OCI-LY7 (cell line): Measurements from ENCODE around the gene CMSS1. TPM values are rescaled to one million over a fixed set of nuclear protein-coding genes. Genes with fewer than 3 reads are reported as not detected.

Experiments
- BruUV-seq: library from RNA; stranded (reverse); fragments of 400-500 nt; replicated peaks from 2 replicates; lab custom pipeline; 2021; lab: Mats Ljungman, UMichigan
- CTCF ChIA-PET: fragments of 300-600 bp; sonication (Branson Sonifier 250); formaldehyde crosslinking; loops from one replicate; lab custom pipeline; 2022; ENCODE audit warnings: antibody characterized with exemption; ENCODE audit not compliant: unreplicated experiment; lab: Charles Lee
- POLR2A ChIA-PET: fragments of 300-600 bp; sonication (Branson Sonifier 250); formaldehyde crosslinking; loops from one replicate; lab custom pipeline; 2022; ENCODE audit warnings: antibody characterized with exemption; lab: Charles Lee
- DNase-seq: peaks from one replicate; pipeline ENCODE4 v3.0.0-alpha.2; 2015; ENCODE audit warnings: low spot score
- H2AFZ ChIP-seq: fragments of 200-600 bp; sonication (generic), shearing (Covaris generic); 2 replicates; pipeline ENCODE4 v1.6.1; 2014; ENCODE audit warnings: mild to moderate bottlenecking, antibody characterized with exemption, low read length, moderate library complexity
- H3K27ac ChIP-seq: fragments of 200-600 bp; sonication (generic); 2 replicates; pipeline ENCODE4 v1.5.1; 2014; ENCODE audit warnings: mixed run types, low read depth, mild to moderate bottlenecking, moderate library complexity, low read length, inconsistent platforms; ENCODE audit not compliant: poor library complexity, severe bottlenecking
- H3K36me3 ChIP-seq: fragments of 200-600 bp; sonication (generic); 2 replicates; pipeline ENCODE4 v1.6.1; 2014; ENCODE audit warnings: mild to moderate bottlenecking, antibody characterized with exemption, low read length, moderate library complexity, mixed read lengths; ENCODE audit not compliant: insufficient read depth
- H3K4me1 ChIP-seq: fragments of 200-600 bp; sonication (generic); 2 replicates; pipeline ENCODE4 v1.5.1; 2014; ENCODE audit warnings: mild to moderate bottlenecking, low read length; ENCODE audit not compliant: insufficient read depth, poor library complexity, severe bottlenecking
- H3K4me2 ChIP-seq: fragments of 200-600 bp; sonication (generic); 2 replicates; pipeline ENCODE4 v1.6.1; 2014; ENCODE audit warnings: mild to moderate bottlenecking, low read length
- H3K4me3 ChIP-seq: fragments of 200-600 bp; sonication (generic); 2 replicates; pipeline ENCODE4 v1.5.1; 2014; ENCODE audit warnings: mild to moderate bottlenecking, low read depth, low read length; ENCODE audit not compliant: poor library complexity, severe bottlenecking
- H3K79me2 ChIP-seq: fragments of 200-600 bp; sonication (generic); 2 replicates; pipeline ENCODE4 v1.6.1; 2016; ENCODE audit warnings: low read depth, mild to moderate bottlenecking, low read length, moderate library complexity, mixed read lengths; ENCODE audit not compliant: insufficient read depth
- H3K9me2 ChIP-seq: fragments of 200-600 bp; sonication (generic); 2 replicates; pipeline ENCODE4 v1.6.1; 2016; ENCODE audit warnings: mild to moderate bottlenecking, low read length, mixed read lengths; ENCODE audit not compliant: insufficient read depth
- H3K9me3 ChIP-seq: fragments of 200-600 bp; sonication (generic); 2 replicates; pipeline ENCODE4 v1.6.1; 2014; ENCODE audit warnings: mild to moderate bottlenecking, mixed run types, low read length, mixed read lengths
- H4K20me1 ChIP-seq: fragments of 200-600 bp; sonication (generic); 2 replicates; pipeline ENCODE4 v1.6.1; 2014; ENCODE audit warnings: mild to moderate bottlenecking, antibody characterized with exemption, low read length, moderate library complexity, mixed read lengths; ENCODE audit not compliant: insufficient read depth
- CTCF ChIP-seq: fragments of 200-600 bp; sonication (generic); conservative IDR thresholded peaks from 2 replicates; pipeline ENCODE4 v1.5.1; 2014; ENCODE audit warnings: mild to moderate bottlenecking, antibody characterized with exemption, low read length, moderate library complexity, mixed read lengths
- EZH2phosphoT487 ChIP-seq: fragments of 200-600 bp; sonication (generic); IDR thresholded peaks from 2 replicates; pipeline ENCODE4 v1.6.1; 2018; ENCODE audit warnings: low read depth, borderline replicate concordance, mild to moderate bottlenecking, mixed run types, antibody characterized with exemption, low read length, moderate library complexity, mixed read lengths
- intact Hi-C: fragments of 100-400 bp; cut with micrococcal nuclease; formaldehyde crosslinking; loops from one replicate; pipeline ENCODE4 v1.10.0; 2022; ENCODE audit not compliant: unreplicated experiment
- total RNA-seq, 2 experiments: library from RNA; depleted of rRNA in 1 of 2; stranded (reverse); fragments of >200 nt in 1 of 2; shearing (Covaris generic) in 1 of 2; gene quantifications; 2 replicates each; pipeline ENCODE4 v1.2.3, GENCODE V29; 2014 to 2022

The CMSS1 gene
- total RNA-seq, 2 experiments from 2014 or later: 25.7 to 46.6 TPM

DNA sequence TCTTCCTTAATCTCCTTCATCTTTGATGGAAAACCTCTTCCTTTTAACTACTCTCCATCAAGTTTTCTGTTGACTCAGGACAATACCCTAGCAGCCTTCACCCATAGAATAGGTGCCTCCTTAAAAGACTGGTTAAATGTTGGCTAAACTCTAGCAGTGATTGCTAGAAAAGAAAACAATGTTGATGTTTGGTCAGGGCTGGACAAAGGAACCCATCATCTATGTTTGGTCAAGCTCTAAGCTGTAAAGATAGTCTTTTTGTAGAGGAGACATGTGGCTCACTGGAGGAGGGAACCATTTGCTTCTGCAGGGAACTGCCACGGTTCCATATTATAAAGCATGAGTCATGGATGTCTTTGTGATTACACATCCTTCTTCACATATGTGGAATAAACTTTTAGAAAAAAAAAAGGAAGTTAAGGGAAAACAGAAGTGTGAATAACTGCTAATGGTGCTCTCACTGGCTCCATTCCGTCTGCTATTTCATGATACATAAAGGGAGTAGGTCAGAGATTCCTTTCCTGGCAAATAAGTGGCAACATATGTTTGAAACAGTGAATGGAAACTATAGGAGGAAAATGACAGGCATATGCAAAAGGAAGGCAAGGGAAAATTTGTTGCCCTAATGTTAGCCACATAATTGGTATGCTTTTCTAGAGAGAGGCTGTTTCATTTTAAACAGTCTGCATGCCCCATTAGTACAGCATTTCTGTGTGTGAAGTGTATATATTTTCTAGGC lies 78.2 kb downstream of the CMSS1 start:
- intact Hi-C loops: no loop called here
- TF ChIP-seq EZH2phosphoT487: no peak
- no peak for TF ChIP-seq CTCF
- Histone ChIP-seq H4K20me1 (no peaks in the 10 kb centered on the region), H3K36me3 (no peaks in the 10 kb centered on the region), H3K4me3 (no peak overlapping the region), H3K4me1 (no peaks in the 10 kb centered on the region), H3K4me2 (no peak overlapping the region), H3K9me2 (no peaks in the 10 kb centered on the region), H3K79me2 (no peaks in the 10 kb centered on the region), H3K27ac (no peak overlapping the region), H3K9me3 (no peaks in the 10 kb centered on the region), H2AFZ (no peak overlapping the region)
- BruUV-seq: no TSS peak
- ChIA-PET CTCF (no interaction called here), POLR2A (interaction anchor here (1.1 to 1.6 kb wide), 2 partner anchors 13 to 26 kb away, joined by 3 to 7 read pairs; no protein-coding TSS in a partner anchor)
- DNase-seq: no peak

DNA sequence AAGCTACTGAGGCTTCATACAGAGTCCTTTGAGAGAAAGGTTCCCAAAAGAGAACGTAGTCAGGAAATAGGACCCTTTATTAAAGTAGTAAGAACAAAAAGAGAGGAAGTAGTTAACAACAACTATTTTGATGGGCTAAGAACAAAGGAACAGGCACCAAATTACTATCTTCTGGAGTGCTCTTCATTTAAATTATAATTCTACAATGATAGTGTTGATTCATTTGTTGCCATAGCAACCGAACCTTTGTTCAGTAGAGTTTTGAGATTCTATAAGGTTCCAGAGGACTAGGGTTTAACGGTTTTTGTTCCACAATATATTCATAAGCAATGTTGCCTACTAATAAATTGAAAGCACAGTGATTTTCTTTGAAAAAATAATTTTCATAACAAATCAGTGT lies 78.8 kb downstream of the CMSS1 start:
- Histone ChIP-seq H3K4me3 (no peak overlapping the region), H3K4me1 (no peaks in the 10 kb centered on the region), H4K20me1 (no peaks in the 10 kb centered on the region), H3K9me2 (no peaks in the 10 kb centered on the region), H3K4me2 (no peak overlapping the region), H2AFZ (no peak overlapping the region), H3K9me3 (no peaks in the 10 kb centered on the region), H3K36me3 (no peaks in the 10 kb centered on the region), H3K79me2 (no peaks in the 10 kb centered on the region), H3K27ac (no peak overlapping the region)
- intact Hi-C loops: no loop called here
- no TSS peak for BruUV-seq
- DNase-seq: no peak
- TF ChIP-seq EZH2phosphoT487 (no peak), CTCF (no peak)
- CTCF ChIA-PET: no interaction called here
- POLR2A ChIA-PET: no interaction called here

DNA sequence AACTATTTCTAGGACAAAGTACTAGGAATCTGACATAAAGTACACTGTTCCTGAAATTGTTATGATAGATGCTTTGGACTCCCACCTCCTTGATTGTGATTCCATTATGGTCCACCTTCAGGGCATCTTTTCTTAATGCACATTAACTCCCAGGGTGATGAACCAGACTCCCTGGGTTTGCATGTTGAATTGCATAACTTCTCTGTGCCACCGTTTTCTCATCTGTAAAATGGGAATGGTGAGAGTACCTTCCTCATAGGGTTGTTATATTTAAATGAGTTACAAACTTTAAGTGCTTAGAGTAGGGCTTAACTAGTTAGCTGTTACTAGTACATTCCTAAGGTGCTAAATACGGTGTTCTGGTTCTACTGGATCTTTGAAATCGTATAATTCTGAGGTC lies 81.9 kb downstream of the CMSS1 start:
- BruUV-seq: no TSS peak
- Histone ChIP-seq H3K4me1 (no peaks in the 10 kb centered on the region), H3K79me2 (no peaks in the 10 kb centered on the region), H3K27ac (no peak overlapping the region), H2AFZ (no peak overlapping the region), H3K4me3 (no peak overlapping the region), H3K36me3 (no peaks in the 10 kb centered on the region), H3K9me2 (no peaks in the 10 kb centered on the region), H3K4me2 (no peak overlapping the region), H4K20me1 (no peaks in the 10 kb centered on the region; the same call in 1 of the 2 replicates), H3K9me3 (no peaks in the 10 kb centered on the region)
- intact Hi-C loops: no loop called here
- ChIA-PET CTCF (no interaction called here), POLR2A (interaction anchor here (1.1 kb wide), 1 partner anchor 24 kb away, joined by 3 read pairs; no protein-coding TSS in a partner anchor)
- no peak for TF ChIP-seq CTCF
- TF ChIP-seq EZH2phosphoT487: no peak
- DNase-seq: no peak
